IMR-90 (cell line): ENCODE results near the gene HPS4.

Experiments used
- BHLHE40 ChIP-seq: fragments of 150-350 bp; IDR thresholded peaks from 2 replicates; pipeline ENCODE4 v1.6.1; 2016; ENCODE audit warnings: mild to moderate bottlenecking, low read depth, low read length
- MAFK ChIP-seq: IDR thresholded peaks from 2 replicates; pipeline ENCODE4 v1.6.1; 2012; ENCODE audit warnings: low read depth, low read length, improper control_type of control experiment
- MXI1 ChIP-seq: IDR thresholded peaks from 2 replicates; pipeline ENCODE4 v1.6.1; 2012; ENCODE audit warnings: low read depth, mild to moderate bottlenecking, low read length, moderate library complexity, borderline replicate concordance
- POLR2A ChIP-seq: IDR thresholded peaks from 2 replicates; pipeline ENCODE4 v1.6.1; 2012; ENCODE audit warnings: mild to moderate bottlenecking, low read depth, low read length
- SMC3 ChIP-seq: fragments of 150-350 bp; IDR thresholded peaks from 2 replicates; pipeline ENCODE4 v1.6.1; 2016; ENCODE audit warnings: low read depth, mild to moderate bottlenecking, antibody characterized with exemption, low read length, moderate library complexity
- TF ChIP-seq, protein P1 (sequence below): conservative IDR thresholded peaks from 2 replicates; pipeline ENCODE4 v1.5.1; 2012; ENCODE audit warnings: mild to moderate bottlenecking, low read depth, low read length, improper control_type of control experiment
- TF ChIP-seq, protein P2 (sequence below): fragments of 150-350 bp; IDR thresholded peaks from 2 replicates; pipeline ENCODE4 v1.6.1; 2017; ENCODE audit warnings: mild to moderate bottlenecking, antibody characterized with exemption, low read length, low read depth

DNA sequence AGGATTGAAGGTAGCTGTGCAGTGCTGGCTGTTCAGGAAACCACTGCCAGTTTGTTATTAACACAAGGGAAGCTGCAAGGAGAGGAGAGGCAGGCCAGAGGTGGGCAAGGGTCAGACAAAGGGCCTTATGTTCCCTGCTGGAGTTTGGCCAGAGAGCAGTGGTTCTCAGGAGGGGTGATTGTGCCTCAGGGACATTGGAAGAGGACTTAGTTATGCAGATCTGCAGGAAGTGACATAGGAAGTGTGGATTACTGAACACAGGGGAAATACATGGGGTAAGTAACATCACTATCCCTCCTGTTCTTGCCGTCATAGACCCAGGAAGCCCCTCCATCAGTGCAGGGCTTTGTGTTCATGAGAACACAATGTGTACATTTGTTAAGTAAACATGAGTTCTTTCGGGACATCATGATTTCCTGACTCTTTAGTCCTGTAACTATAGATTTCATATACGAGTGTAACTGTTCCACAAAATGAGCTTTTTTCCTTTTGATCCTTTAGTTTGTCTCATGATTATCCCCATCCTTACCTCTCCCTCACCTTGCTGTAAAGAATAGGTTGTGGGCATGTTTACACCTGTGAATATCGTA lies 6.0 kb upstream of the HPS4 start:
- TF ChIP-seq, protein P1, sequence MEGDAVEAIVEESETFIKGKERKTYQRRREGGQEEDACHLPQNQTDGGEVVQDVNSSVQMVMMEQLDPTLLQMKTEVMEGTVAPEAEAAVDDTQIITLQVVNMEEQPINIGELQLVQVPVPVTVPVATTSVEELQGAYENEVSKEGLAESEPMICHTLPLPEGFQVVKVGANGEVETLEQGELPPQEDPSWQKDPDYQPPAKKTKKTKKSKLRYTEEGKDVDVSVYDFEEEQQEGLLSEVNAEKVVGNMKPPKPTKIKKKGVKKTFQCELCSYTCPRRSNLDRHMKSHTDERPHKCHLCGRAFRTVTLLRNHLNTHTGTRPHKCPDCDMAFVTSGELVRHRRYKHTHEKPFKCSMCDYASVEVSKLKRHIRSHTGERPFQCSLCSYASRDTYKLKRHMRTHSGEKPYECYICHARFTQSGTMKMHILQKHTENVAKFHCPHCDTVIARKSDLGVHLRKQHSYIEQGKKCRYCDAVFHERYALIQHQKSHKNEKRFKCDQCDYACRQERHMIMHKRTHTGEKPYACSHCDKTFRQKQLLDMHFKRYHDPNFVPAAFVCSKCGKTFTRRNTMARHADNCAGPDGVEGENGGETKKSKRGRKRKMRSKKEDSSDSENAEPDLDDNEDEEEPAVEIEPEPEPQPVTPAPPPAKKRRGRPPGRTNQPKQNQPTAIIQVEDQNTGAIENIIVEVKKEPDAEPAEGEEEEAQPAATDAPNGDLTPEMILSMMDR = no peak
- no peak for TF ChIP-seq MAFK
- no peak for TF ChIP-seq BHLHE40
- no peak for TF ChIP-seq SMC3
- no peak for TF ChIP-seq POLR2A
- TF ChIP-seq, protein P2, sequence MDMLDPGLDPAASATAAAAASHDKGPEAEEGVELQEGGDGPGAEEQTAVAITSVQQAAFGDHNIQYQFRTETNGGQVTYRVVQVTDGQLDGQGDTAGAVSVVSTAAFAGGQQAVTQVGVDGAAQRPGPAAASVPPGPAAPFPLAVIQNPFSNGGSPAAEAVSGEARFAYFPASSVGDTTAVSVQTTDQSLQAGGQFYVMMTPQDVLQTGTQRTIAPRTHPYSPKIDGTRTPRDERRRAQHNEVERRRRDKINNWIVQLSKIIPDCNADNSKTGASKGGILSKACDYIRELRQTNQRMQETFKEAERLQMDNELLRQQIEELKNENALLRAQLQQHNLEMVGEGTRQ = no peak
- TF ChIP-seq MXI1 = no peak
